Stimulated activated CD4-positive, alpha-beta T cell treated with anti-CD3 and anti-CD28 coated beads, TNF-alpha, amount 100 ng/mL, for 48 hours (primary cell): ENCODE data around the gene LOXL4.

Source experiments
- DNase-seq, 3 donors: peaks; one replicate each; pipeline ENCODE4 v3.0.0-alpha.2; 2020; ENCODE audit warnings: low read depth in 3 of 3

The LOXL4 gene

GRCh38 chr10:98295401-98295811 is 27.4 kb upstream of the LOXL4 start:
- DNase-seq, result no peak

- DNase-seq, result no peak
Observed at GRCh38 chr10:98294270-98294627, 26.3 kb upstream of the LOXL4 start.

- DNase-seq, result no peak
Observed at GRCh38 chr10:98293550-98294269, 25.7 kb upstream of the LOXL4 start.

GRCh38 chr10:98292971-98293370 is 25.0 kb upstream of the LOXL4 start:
- no peak for DNase-seq

GRCh38 chr10:98289802-98290209 is 21.8 kb upstream of the LOXL4 start:
- DNase-seq, result no peak

- no peak for DNase-seq
Observed at GRCh38 chr10:98287321-98287720, 19.3 kb upstream of the LOXL4 start.

GRCh38 chr10:98286419-98286818 is 18.4 kb upstream of the LOXL4 start:
- DNase-seq, result no peak

GRCh38 chr10:98285416-98285815 is 17.4 kb upstream of the LOXL4 start:
- DNase-seq, result no peak

GRCh38 chr10:98276311-98276710 is 8.3 kb upstream of the LOXL4 start:
- no peak for DNase-seq

- DNase-seq, result no peak
Observed at GRCh38 chr10:98274562-98274961, 6.6 kb upstream of the LOXL4 start.

- no peak for DNase-seq
Observed at GRCh38 chr10:98273057-98273850, 5.3 kb upstream of the LOXL4 start.

GRCh38 chr10:98272656-98273055 is 4.7 kb upstream of the LOXL4 start:
- DNase-seq, result no peak

GRCh38 chr10:98272245-98272644 is 4.3 kb upstream of the LOXL4 start:
- no peak for DNase-seq

GRCh38 chr10:98270786-98271185 is 2.8 kb upstream of the LOXL4 start:
- no peak for DNase-seq

GRCh38 chr10:98270073-98270740 is 2.2 kb upstream of the LOXL4 start:
- no peak for DNase-seq

GRCh38 chr10:98269435-98269912 is 1.5 kb upstream of the LOXL4 start:
- no peak for DNase-seq

GRCh38 chr10:98268694-98269431 is 869 bp upstream of the LOXL4 start:
- DNase-seq, result no peak

- no peak for DNase-seq
Observed at GRCh38 chr10:98267069-98267893, 713 bp downstream of the LOXL4 start.

- DNase-seq, result no peak
Observed at GRCh38 chr10:98266647-98267046, 1.3 kb downstream of the LOXL4 start.

- no peak for DNase-seq
Observed at GRCh38 chr10:98265403-98266378, 2.3 kb downstream of the LOXL4 start.
